K562 (cell line): ENCODE data around the gene IL12RB2.
"Not testable (repeated sequence)": the region's sequence is repeated elsewhere in the genome, so short reads cannot be mapped to it uniquely, and the experiment has no call there.

Experiments used
- EZH2 ChIP-seq: IDR thresholded peaks from 2 replicates; pipeline ENCODE4 v1.6.1; 2012; ENCODE audit warnings: low read depth, mild to moderate bottlenecking, inconsistent platforms, low read length, borderline replicate concordance
- ZNF263 ChIP-seq: sonication (generic); formaldehyde crosslinking; IDR thresholded peaks from 2 replicates; pipeline ENCODE4 v1.8.0; 2022; ENCODE audit warnings: mild to moderate bottlenecking, missing genetic modification reagents, borderline replicate concordance
- ZNF76 ChIP-seq: fragments of 250-450 bp; sonication (Bioruptor Pico); IDR thresholded peaks from 2 replicates; pipeline ENCODE4 v1.4.0; 2020; ENCODE audit warnings: mild to moderate bottlenecking, moderate library complexity, borderline replicate concordance

DNA sequence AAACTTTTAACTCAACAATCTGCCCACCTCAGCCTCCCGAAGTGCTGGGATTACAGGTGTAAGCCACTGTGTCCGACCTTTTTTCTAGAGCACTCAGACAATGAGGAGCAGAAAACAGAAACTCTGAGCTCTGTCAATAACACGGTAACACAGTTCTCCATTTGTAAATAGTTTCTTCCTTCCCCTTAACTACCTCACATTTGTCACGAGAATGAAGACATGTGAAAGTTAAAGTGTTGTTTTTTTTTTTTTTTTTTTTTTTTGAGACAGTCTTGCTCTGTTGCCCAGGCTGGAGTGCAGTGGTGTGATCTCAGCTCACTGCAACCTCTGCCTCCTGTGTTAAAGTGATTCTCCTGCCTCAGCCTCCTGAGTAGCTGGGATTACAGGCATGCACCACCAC is 110.1 kb downstream of the IL12RB2 start:
- not testable (repeated sequence) for TF ChIP-seq ZNF263 (CRISPR knock-in tag); EZH2; ZNF76
